HG03354 (cell line): ENCODE data around the gene DHFR2.
"Not testable (repeated sequence)": the region's sequence is repeated elsewhere in the genome, so short reads cannot be mapped to it uniquely, and the experiment has no call there.

Experiments used
- ATAC-seq: cut with Tn5 transposase; IDR thresholded peaks from one replicate; pipeline ENCODE4 v1.9.1; 2021; ENCODE audit warnings: mild to moderate bottlenecking; ENCODE audit not compliant: unreplicated experiment, poor library complexity, severe bottlenecking

DHFR2 gene

GRCh38 chr3:94062513-94063404 is at the start of gene DHFR2, which contains the start of gene NSUN3:
Gene DHFR2 (minus strand): TSS chr3:94062916. CDS start chr3:94061511, 1,405 bp downstream.
Gene NSUN3 (plus strand): TSS chr3:94063061. CDS start chr3:94063127, 66 bp downstream.
- ATAC-seq = peak; percentile 92

GRCh38 chr3:94110854-94111253 is 48.1 kb upstream of the DHFR2 start:
- no peak for ATAC-seq

GRCh38 chr3:94110232-94110631 is 47.5 kb upstream of the DHFR2 start:
- ATAC-seq = not testable (repeated sequence)

- no peak for ATAC-seq
Observed at GRCh38 chr3:94106268-94106667, 43.6 kb upstream of the DHFR2 start.

GRCh38 chr3:94101860-94102259 is 39.1 kb upstream of the DHFR2 start:
- ATAC-seq = no peak

- no peak for ATAC-seq
Observed at GRCh38 chr3:94099311-94099710, 36.6 kb upstream of the DHFR2 start.

GRCh38 chr3:94098452-94098851 is 35.7 kb upstream of the DHFR2 start:
- ATAC-seq = no peak

- ATAC-seq = no peak
Observed at GRCh38 chr3:94095111-94095510, 32.4 kb upstream of the DHFR2 start.

- no peak for ATAC-seq
Observed at GRCh38 chr3:94093151-94093550, 30.4 kb upstream of the DHFR2 start.

- no peak for ATAC-seq
Observed at GRCh38 chr3:94092086-94092485, 29.4 kb upstream of the DHFR2 start.

- ATAC-seq = no peak
Observed at GRCh38 chr3:94089126-94089525, 26.4 kb upstream of the DHFR2 start.

GRCh38 chr3:94083261-94083660 is 20.5 kb upstream of the DHFR2 start:
- ATAC-seq = peak; percentile 70

GRCh38 chr3:94082391-94082937 is 19.7 kb upstream of the DHFR2 start:
- no peak for ATAC-seq

- ATAC-seq = no peak
Observed at GRCh38 chr3:94081884-94082283, 19.2 kb upstream of the DHFR2 start.

GRCh38 chr3:94080552-94080951 is 17.8 kb upstream of the DHFR2 start:
- not testable (repeated sequence) for ATAC-seq

- no peak for ATAC-seq
Observed at GRCh38 chr3:94076055-94076454, 13.3 kb upstream of the DHFR2 start.

GRCh38 chr3:94071713-94072284 is 9.1 kb upstream of the DHFR2 start:
- ATAC-seq = peak; percentile 79

GRCh38 chr3:94070341-94070911 is 7.7 kb upstream of the DHFR2 start:
- ATAC-seq = peak; percentile 53

- ATAC-seq = no peak
Observed at GRCh38 chr3:94069194-94069813, 6.6 kb upstream of the DHFR2 start.
